DMS114 treated with DMSO at 0.1 percent for 48 hours (cell line): ENCODE data around the gene RREB1.

Experiments
- DNase-seq: peaks from one replicate; lab custom pipeline; 2025; ENCODE audit not compliant: unreplicated experiment; lab: John Stamatoyannopoulos, UW

RREB1 gene

DNA sequence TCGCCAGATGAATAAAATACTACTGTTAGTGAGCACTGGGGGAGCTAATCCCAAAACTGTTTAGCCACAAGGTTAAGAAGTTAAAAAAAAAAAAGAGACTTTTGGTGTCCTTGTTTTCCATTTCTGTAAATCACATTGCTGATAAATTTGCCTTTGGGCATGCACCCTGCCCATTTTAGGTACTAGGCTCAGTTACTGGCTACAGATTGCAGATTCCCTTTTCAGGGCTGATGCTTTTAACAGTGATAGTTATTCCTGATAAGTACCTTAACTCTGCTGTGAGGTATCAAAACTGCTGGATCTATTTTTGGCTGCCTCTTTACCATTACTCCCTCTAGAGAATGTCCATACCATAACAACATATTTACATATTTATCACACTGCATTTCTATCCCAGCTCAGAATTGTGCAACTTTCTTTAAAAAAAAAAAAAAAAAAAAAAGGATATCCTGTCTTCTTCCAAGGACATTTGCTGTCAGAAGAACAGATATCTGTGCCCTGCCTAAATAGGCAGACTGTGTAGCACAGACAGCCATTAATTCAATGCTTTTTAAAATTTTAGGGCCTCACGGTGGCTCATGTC is 110.7 kb downstream of the RREB1 start:
- DNase-seq, result no peak

DNA sequence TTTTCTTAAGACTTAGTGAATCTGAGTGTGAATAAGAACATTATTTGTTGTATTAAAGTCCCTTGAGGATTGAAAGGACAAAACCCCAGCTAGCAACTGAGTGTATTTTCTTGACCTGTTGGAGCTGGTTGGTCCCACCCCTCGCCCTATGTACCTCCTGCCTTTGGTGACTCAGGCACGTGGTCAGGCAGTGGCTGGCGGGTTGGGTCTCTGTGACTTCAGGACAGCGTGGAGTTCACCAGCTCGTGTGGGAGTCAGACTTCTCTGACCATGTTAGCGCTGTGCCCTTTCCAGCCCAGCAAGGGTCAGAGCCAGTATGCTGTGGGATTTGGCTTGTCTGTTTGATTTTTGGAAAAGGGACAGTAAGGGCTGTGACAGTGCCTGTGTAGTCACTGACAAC is 111.5 kb downstream of the RREB1 start:
- DNase-seq, result no peak

DNA sequence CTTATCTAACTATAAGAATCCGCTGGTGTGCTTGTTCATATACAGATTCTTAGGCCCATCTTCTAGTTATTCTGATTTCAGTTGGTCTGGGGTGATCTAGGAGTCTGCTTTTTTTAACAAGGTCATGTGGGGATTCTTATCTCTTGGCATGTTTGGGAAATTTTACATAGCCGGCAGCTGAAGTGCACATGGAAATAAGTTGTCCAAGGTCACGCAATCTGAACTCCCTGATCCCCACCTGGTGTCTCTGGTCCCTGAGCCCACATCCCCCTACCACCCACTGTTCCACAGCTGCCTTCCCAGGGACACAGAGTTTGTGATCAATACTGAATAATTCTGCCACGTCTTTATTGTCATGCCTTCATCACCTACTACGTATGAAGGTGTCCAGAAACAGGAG is 114.4 kb downstream of the RREB1 start:
- no peak for DNase-seq

DNA sequence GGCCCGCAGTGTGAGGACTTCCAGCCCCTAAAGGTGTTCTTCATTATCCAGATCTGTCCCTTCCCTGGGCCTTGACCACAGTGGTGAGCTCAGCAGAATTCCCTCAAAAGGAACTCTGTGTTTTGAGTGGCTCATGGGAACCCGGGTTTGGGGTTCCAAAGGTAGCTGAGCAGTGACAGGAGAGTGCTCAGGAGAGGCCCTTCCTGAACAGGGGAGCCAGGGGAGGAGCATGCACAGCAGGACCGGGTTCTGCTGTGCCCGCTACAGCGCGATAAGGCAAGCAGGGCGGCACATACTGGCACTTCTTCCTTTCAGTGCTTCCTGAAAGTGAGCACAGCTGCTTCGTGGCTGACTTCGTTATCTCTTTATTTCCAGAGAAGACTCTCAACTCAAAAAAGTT is 117.0 kb downstream of the RREB1 start:
- no peak for DNase-seq

DNA sequence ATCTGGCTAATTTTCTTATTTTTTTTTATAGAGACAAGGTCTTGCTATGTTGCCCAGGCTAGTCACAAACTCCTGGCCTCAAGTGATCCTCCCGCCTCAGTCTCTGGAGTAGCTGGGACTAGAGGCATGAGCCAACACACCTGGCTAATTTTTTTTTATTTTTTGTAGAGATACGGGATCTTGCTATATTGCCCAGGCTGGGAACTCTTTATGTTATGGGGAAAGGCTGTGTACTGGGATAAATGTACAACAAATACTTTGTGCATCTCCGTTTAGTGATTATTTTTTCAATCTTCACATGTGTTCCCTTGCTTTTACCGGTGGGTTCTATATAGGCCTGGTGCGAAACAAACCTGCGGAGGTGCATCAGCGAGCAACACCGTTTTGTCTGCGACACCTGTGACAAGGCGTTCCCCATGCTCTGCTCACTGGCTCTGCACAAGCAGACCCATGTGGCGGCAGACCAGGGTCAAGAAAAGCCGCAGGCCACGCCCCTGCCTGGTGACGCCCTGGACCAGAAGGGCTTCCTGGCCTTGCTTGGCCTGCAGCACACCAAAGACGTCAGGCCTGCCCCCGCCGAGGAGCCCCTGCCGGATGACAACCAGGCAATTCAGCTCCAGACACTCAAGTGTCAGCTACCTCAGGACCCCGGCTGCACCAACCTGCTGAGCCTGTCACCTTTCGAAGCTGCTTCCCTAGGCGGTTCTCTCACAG is 121.1 kb downstream of the RREB1 start:
- no peak for DNase-seq

DNA sequence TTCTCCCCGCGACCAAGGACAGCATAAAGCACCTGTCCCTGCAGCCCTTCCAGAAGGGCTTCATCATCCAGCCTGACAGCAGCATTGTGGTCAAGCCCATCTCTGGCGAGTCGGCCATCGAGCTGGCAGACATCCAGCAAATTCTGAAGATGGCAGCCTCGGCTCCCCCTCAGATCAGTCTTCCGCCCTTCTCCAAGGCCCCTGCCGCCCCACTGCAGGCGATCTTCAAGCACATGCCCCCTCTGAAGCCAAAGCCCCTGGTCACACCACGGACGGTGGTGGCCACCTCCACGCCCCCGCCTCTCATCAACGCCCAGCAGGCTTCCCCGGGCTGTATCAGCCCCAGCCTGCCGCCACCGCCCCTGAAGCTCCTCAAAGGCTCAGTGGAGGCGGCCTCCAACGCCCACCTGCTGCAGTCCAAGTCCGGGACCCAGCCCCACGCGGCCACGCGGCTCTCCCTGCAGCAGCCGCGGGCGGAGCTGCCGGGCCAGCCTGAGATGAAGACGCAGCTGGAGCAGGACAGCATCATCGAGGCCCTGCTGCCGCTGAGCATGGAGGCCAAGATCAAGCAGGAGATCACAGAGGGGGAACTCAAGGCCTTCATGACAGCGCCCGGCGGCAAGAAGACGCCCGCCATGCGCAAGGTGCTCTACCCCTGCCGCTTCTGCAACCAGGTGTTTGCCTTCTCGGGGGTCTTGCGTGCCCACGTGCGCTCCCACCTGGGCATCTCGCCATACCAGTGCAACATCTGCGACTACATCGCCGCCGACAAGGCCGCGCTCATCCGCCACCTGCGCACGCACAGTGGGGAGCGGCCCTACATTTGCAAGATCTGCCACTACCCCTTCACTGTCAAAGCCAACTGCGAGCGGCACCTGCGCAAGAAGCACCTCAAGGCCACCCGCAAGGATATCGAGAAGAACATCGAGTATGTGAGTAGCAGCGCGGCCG is 121.9 kb downstream of the RREB1 start:
- no peak for DNase-seq

DNA sequence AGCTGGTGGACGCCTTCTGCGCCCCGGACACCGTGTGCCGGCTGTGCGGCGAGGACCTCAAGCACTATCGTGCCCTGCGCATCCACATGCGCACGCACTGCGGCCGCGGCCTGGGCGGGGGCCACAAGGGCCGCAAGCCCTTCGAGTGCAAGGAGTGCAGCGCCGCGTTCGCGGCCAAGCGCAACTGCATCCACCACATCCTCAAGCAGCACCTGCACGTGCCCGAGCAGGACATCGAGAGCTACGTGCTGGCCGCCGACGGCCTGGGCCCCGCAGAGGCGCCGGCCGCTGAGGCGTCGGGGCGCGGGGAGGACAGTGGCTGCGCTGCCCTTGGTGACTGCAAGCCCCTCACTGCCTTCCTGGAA is 122.5 kb downstream of the RREB1 start:
- no peak for DNase-seq

DNA sequence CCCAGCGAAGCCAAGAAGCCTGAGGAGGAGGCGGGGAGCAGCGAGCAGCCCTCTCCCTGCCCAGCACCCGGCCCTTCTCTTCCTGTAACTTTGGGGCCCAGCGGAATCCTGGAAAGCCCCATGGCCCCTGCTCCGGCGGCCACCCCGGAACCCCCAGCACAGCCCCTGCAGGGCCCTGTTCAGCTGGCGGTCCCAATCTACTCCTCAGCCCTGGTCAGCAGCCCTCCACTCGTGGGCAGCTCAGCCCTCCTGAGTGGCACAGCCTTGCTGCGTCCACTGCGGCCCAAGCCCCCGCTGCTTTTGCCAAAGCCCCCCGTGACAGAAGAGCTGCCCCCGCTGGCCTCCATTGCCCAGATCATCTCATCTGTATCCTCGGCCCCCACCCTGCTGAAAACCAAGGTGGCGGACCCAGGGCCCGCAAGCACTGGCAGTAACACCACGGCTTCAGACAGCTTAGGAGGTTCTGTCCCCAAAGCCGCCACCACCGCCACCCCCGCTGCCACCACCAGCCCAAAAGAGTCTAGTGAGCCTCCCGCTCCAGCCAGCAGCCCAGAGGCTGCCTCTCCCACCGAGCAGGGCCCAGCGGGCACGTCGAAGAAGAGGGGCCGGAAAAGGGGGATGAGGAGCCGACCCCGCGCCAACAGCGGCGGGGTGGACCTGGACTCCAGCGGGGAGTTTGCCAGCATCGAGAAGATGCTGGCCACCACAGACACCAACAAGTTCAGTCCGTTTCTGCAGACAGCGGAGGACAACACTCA is 123.4 kb downstream of the RREB1 start:
- DNase-seq, result no peak

DNA sequence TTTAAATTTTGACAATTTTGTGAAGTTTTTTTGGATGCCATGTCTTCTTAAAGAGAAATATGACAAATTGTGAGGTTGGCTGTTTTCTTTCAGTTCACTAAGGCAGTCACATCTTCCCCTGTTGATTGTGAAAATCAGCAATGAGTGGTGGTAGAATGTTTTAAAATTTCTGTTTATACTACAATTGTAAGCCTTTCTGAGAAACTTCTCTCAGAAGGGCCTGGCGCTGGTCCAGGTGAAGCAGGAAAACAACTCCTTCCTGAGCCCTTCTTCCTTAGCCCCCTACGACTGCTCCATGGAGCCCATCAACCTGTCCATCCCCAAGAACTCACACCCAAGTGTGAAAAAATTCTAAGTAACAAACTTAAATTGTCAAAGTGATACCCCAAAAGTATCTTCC is 124.6 kb downstream of the RREB1 start:
- no peak for DNase-seq

DNA sequence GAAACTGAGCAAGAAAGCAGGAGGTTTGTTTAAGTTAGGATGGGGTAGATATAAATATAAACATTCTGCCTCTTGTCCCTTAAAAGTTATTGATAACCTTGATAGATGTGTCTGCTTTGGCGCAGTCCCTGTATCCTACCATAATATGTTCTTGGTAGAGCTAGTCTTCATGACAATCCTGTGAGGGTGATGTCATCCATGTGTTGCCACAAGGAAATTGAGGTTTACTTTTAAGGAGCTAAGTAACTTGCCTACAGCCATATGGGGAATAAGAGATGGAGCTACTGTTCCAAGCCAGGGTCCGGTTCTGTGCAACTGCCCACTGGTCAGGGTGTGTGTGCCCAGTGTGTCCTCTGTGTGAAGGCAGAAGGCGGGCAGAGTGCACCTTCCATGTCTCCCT is 126.8 kb downstream of the RREB1 start:
- no peak for DNase-seq

DNA sequence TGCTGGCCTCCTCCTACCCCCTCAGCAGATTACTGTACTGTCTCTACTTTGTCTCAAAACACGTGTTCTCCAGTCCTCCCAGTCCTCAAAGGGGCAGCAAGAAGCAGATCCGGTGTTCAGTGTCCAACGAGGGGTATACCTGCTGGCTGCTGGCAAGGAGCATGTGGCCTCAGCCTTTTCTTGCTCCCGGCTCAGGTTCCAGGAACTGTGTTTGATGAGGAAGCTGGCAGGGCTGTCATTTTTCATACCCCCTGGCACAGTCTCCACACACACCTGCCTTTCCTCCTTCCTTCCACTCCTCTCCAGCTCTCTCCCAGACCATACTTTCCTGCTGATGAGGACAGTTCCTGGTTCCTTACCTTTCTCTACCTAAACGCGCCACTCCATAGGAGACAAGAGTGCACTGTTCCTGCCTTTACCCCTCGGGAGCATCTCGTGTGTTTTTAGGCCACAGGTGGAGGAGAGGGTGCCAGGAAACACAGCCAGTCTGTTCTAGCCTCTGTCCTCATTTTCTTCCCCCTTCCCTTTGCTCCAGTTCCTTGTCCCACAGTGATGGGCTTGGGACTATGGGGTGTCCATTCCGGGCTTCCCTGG is 128.0 kb downstream of the RREB1 start:
- no peak for DNase-seq

DNA sequence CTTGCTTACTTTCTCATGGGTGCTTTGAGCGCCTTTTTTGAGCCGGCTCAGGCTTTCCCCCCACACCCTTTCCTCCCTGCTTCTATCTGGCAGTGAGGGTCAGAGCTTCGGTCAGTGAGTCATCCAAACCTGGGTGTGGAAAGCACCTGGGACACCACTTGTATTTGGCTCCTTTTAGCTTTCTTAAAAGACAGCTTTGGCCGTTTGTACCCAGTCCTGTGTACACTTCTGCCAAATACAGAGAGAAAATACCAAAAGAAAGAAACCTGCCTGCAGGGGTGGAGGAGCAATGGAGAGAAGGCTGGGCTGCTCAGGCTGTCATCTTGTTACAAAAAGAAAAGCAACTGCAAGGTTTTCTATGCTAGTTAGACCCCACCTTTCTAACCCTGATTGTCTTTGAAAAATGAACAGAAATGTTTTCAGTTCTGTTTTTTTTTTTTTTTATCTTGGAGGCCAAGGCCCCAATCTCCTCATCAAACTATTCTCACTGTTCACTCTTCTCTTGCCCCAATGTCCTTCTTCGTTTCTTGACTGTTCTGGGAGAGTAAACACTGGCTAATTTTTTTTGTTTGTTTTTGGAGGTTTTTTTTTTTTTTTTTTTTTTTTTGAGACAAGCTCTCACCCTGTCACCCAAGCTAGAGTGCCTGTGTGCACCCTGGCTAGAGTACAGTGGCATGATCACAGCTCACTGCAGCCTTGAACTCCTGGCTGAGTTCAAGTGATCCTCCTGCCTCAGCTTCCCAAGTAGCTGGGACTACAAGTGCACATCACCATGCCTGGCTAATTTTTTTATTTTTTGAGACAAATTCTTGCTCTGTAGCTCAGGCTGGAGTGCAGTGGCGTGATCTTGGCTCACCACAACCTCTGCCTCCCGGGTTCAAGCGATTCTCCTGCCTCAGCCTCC is 128.8 kb downstream of the RREB1 start:
- DNase-seq, result no peak

DNA sequence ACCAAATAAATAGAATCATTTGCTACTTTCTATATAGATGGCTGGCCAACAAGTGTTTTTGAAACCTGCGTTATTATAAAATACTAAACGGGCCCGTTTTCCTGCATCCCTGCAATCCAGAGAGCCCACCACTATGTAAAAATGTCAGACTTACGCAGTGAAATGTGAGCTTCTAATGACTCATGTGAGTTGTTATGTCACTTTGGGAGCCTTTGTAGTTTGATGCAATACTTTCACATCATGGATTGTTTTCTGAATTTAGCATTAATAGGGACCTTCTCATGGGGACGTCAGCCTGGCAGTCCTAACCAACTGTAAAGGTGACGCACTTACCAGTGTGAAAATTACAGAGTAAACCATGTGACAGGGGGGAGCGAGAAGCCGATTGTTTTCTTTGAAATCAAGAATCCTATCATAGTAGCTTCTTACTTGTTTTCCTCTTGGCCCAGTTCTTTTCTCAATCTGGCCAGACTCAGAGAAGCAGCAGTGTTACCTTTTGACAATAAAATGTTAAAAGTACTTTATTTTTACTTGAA is 130.0 kb downstream of the RREB1 start:
- no peak for DNase-seq

DNA sequence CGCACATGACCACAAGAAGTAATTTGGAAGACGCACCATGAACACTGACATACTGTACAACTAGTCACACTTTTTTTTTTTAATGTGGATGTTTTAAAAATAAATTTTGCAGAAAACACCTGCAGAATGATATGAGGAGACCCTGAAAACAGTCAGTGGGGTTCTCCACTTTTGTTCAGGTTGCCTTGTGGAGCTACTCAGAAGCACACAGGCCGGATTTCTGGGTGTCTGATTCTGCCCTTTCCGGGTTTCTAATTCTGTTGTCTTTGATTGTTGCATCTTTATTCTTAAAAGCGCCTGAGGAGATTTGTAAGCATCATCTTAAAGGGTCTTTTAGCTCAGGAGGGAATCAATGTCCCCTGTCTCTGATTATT is 130.8 kb downstream of the RREB1 start:
- no peak for DNase-seq

DNA sequence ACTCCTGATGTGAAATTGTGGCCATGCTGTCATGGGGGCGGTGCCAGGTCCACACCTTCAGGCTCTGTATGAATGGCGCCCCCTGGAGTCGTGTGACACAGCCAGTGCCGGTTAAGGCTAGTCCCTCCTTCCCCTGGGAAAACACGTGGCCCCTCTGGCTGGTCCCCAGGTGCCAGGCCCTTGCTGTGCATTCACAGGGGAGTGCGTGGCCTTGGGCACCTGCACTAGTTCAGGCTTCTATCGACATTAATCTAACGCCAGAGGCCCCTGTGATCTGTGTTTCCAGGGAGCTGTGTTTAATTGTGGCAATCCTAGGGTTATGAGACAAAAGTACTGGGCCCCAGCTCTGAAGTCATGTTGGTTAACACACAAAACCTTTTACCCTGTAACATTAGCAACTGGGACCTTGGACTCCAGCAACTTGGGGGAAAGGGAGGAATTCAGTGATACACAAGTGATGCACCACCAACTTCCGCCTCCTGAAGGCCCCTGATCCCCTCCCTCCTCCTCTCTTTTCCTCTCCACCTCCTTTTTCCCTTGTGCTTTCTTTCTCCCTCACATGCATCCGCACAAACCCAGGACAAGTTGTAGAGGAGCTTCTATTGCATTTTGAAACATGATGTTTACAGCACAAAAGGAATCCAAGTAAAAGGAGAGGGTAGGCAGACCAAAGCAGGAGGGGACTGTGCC is 131.3 kb downstream of the RREB1 start:
- peak; percentile 72 for DNase-seq

DNA sequence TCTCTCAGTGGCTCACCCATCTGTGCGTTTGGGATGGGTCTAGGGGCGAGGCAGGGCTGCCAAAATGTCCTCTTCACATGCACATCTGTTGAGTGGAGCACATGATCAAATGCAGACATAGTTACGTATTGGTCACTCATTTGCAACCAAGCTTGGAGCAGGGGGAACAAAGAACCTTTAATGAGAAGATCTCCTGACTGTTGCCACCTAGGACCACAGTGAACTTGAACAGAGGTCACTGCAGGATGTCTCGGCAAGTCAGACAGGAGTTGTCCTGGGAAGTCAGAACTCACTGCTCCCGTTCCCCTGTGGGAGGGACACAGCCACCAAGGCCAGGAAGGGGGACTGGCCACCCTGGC is 131.8 kb downstream of the RREB1 start:
- no peak for DNase-seq

DNA sequence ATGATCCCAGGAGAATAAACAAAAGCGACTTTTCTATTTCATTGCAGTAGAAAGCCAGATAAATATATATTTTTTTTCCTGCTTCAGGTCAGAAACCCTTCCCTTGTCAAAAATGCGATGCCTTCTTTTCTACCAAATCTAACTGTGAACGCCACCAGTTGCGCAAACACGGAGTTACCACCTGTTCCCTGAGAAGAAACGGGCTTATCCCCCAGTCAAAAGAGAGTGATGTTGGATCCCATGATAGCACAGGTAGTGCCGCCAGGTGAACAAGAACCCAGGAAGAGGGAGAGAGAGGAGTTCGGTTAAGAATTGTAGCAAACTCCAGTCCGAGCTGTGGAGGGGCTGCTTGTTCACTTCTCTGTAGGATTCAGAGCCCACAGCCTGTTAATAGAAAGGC is 132.6 kb downstream of the RREB1 start:
- DNase-seq, result no peak

DNA sequence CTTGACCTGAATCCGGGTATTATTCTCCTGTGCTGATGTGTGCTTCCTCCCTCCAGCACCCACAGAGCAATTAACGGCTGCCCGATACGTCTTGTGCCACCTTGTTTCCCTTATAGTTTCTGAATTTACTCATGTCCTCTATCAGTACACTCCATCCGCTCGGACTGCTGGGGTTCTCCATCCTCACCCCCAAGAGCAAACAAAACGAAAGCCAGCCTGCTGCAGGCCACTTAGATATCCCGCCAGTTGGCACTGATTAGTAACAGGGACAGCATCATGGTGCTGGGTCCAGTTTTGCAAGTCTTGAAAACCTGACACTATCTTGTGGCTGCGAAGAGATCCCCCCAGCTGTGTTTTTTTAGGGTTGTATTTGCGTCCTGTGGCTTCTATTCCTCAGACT is 133.4 kb downstream of the RREB1 start:
- DNase-seq, result no peak
